ENCODE measurements around the gene ATP8A2.

Gene ATP8A2

GRCh38 chr13:25973576-25973975 is 601.8 kb downstream of the ATP8A2 start:
- Histone ChIP-seq H3K9me3 (replicated peaks; ENCODE audit: insufficient read depth, low read length) (no peaks in the 10 kb centered on the region), H3K9ac (ENCODE audit: low read length) (no peak overlapping the region), H3F3A (ENCODE audit: insufficient read depth, low read length) (no peaks in the 10 kb centered on the region), H3K79me2 (ENCODE audit: low read length) (no peaks in the 10 kb centered on the region), H2AFZ (ENCODE audit: low read length) (no peak overlapping the region), H3K27me3 (replicated peaks; ENCODE audit: insufficient read depth, low read length) (no peaks in the 10 kb centered on the region), H3K4me2 (ENCODE audit: low read depth, low read length) (no peak overlapping the region), H3K4me1 (ENCODE audit: low read length) (no peaks in the 10 kb centered on the region), H3K27ac (ENCODE audit: low read length) (no peak overlapping the region), H4K20me1 (ENCODE audit: insufficient read depth, low read length) (no peaks in the 10 kb centered on the region), H3K9me2 (replicated peaks; ENCODE audit: insufficient read depth, low read length) (no peaks in the 10 kb centered on the region), H3K36me3 (replicated peaks; ENCODE audit: insufficient read depth, low read length) (no peaks in the 10 kb centered on the region), H3K4me3 (ENCODE audit: low read length) (no peak overlapping the region)
- no peak for DNase-seq
- no peak for TF ChIP-seq EZH2 (optimal IDR thresholded peaks at IDR 0.05; ENCODE audit: low read depth, low read length)
- no peak for TF ChIP-seq EZH2phosphoT487 (IDR thresholded peaks at IDR 0.05; ENCODE audit: low read length)
- TF ChIP-seq CTCF (IDR thresholded peaks at IDR 0.05; ENCODE audit: low read length) = no peak

GRCh38 chr13:25977216-25977615 is 605.4 kb downstream of the ATP8A2 start:
- H3K9ac ChIP-seq (ENCODE audit: low read length) = no peak overlapping the region
- TF ChIP-seq EZH2 (optimal IDR thresholded peaks at IDR 0.05; ENCODE audit: low read depth, low read length) (no peak), EZH2phosphoT487 (IDR thresholded peaks at IDR 0.05; ENCODE audit: low read length) (no peak), CTCF (IDR thresholded peaks at IDR 0.05; ENCODE audit: low read length) (no peak)
- H3K9me3 ChIP-seq (replicated peaks; ENCODE audit: insufficient read depth, low read length) = no peaks in the 10 kb centered on the region
- H3K36me3 ChIP-seq (replicated peaks; ENCODE audit: insufficient read depth, low read length) = no peaks in the 10 kb centered on the region
- no peaks in the 10 kb centered on the region for H3F3A ChIP-seq (ENCODE audit: insufficient read depth, low read length)
- no peak overlapping the region for H3K27ac ChIP-seq (ENCODE audit: low read length)
- no peak overlapping the region for H3K4me2 ChIP-seq (ENCODE audit: low read depth, low read length)
- H2AFZ ChIP-seq (ENCODE audit: low read length) = no peak overlapping the region
- H3K4me3 ChIP-seq (ENCODE audit: low read length) = no peak overlapping the region
- DNase-seq = no peak
- H3K79me2 ChIP-seq (ENCODE audit: low read length) = no peaks in the 10 kb centered on the region
- H3K4me1 ChIP-seq (ENCODE audit: low read length) = no peaks in the 10 kb centered on the region
- no peaks in the 10 kb centered on the region for H3K9me2 ChIP-seq (replicated peaks; ENCODE audit: insufficient read depth, low read length)
- no peaks in the 10 kb centered on the region for H4K20me1 ChIP-seq (ENCODE audit: insufficient read depth, low read length)
- no peaks in the 10 kb centered on the region for H3K27me3 ChIP-seq (replicated peaks; ENCODE audit: insufficient read depth, low read length)

- Histone ChIP-seq H3K79me2 (ENCODE audit: low read length) (no peaks in the 10 kb centered on the region), H3K9me3 (replicated peaks; ENCODE audit: insufficient read depth, low read length) (no peaks in the 10 kb centered on the region), H3K4me3 (ENCODE audit: low read length) (no peak overlapping the region), H3K9me2 (replicated peaks; ENCODE audit: insufficient read depth, low read length) (no peaks in the 10 kb centered on the region), H4K20me1 (ENCODE audit: insufficient read depth, low read length) (no peaks in the 10 kb centered on the region), H3K4me1 (ENCODE audit: low read length) (no peaks in the 10 kb centered on the region), H3K27me3 (replicated peaks; ENCODE audit: insufficient read depth, low read length) (no peaks in the 10 kb centered on the region), H3K9ac (ENCODE audit: low read length) (no peak overlapping the region), H3K36me3 (replicated peaks; ENCODE audit: insufficient read depth, low read length) (no peaks in the 10 kb centered on the region), H3K4me2 (ENCODE audit: low read depth, low read length) (no peak overlapping the region), H3F3A (ENCODE audit: insufficient read depth, low read length) (no peaks in the 10 kb centered on the region), H3K27ac (ENCODE audit: low read length) (no peak overlapping the region), H2AFZ (ENCODE audit: low read length) (no peak overlapping the region)
- no peak for DNase-seq
- TF ChIP-seq CTCF (IDR thresholded peaks at IDR 0.05; ENCODE audit: low read length) = no peak
- no peak for TF ChIP-seq EZH2 (optimal IDR thresholded peaks at IDR 0.05; ENCODE audit: low read depth, low read length)
- no peak for TF ChIP-seq EZH2phosphoT487 (IDR thresholded peaks at IDR 0.05; ENCODE audit: low read length)
Measured at GRCh38 chr13:25977671-25978070, 605.9 kb downstream of the ATP8A2 start.

All from MM.1S (cell line).